Liver (tissue), 3 donors: ENCODE measurements around the gene LRCH4.

ENCODE experiments used
- ATF3 ChIP-seq: IDR thresholded peaks from 2 replicates; pipeline ENCODE4 v1.6.1; 2016; ENCODE audit warnings: antibody characterized with exemption
- EGR1 ChIP-seq, 2 donors: IDR thresholded peaks; 2 replicates each; pipeline ENCODE4 v1.6.1; 2016 to 2018; ENCODE audit warnings: antibody characterized with exemption in 2 of 2, low read depth in 2 of 2
- GABPA ChIP-seq, 2 donors: IDR thresholded peaks in 1 of 2; conservative IDR thresholded peaks in 1 of 2; 2 replicates each; pipeline ENCODE4 v1.6.1; 2016; ENCODE audit warnings: antibody characterized with exemption in 2 of 2, mild to moderate bottlenecking in 1 of 2, moderate library complexity in 1 of 2
- JUND ChIP-seq, 2 donors: IDR thresholded peaks; 2 replicates each; pipeline ENCODE4 v1.6.1; 2016; ENCODE audit warnings: antibody characterized with exemption in 2 of 2
- RAD21 ChIP-seq, 2 donors: IDR thresholded peaks; 2 replicates each; pipeline ENCODE4 v1.6.1; 2016; ENCODE audit warnings: antibody characterized with exemption in 2 of 2, mild to moderate bottlenecking in 2 of 2
- YY1 ChIP-seq: IDR thresholded peaks from 2 replicates; pipeline ENCODE4 v1.6.1; 2016; ENCODE audit warnings: antibody characterized with exemption, mild to moderate bottlenecking
- TF ChIP-seq, protein P1 (sequence below): fragments of 150-350 bp; IDR thresholded peaks from 2 replicates; pipeline ENCODE4 v1.5.1; 2017; ENCODE audit warnings: improper control_type of control experiment, low read depth, low read length; ENCODE audit not compliant: missing input control
- TF ChIP-seq, protein P2 (sequence below): IDR thresholded peaks from 2 replicates; pipeline ENCODE4 v1.6.1; 2016; ENCODE audit warnings: antibody characterized with exemption
- TF ChIP-seq, protein P3 (sequence below): IDR thresholded peaks from 2 replicates; pipeline ENCODE4 v1.6.1; 2016; ENCODE audit warnings: antibody characterized with exemption, mild to moderate bottlenecking
- donor health status: healthy.
- donor health status: healthy.

- TF ChIP-seq GABPA (IDR thresholded peaks at IDR 0.05 in 1 of 2, conservative IDR thresholded peaks at IDR 0.05 in 1 of 2), result no peak
- TF ChIP-seq, protein P1, sequence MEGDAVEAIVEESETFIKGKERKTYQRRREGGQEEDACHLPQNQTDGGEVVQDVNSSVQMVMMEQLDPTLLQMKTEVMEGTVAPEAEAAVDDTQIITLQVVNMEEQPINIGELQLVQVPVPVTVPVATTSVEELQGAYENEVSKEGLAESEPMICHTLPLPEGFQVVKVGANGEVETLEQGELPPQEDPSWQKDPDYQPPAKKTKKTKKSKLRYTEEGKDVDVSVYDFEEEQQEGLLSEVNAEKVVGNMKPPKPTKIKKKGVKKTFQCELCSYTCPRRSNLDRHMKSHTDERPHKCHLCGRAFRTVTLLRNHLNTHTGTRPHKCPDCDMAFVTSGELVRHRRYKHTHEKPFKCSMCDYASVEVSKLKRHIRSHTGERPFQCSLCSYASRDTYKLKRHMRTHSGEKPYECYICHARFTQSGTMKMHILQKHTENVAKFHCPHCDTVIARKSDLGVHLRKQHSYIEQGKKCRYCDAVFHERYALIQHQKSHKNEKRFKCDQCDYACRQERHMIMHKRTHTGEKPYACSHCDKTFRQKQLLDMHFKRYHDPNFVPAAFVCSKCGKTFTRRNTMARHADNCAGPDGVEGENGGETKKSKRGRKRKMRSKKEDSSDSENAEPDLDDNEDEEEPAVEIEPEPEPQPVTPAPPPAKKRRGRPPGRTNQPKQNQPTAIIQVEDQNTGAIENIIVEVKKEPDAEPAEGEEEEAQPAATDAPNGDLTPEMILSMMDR, result peak; percentile 11
- no peak for TF ChIP-seq ATF3
- TF ChIP-seq RAD21 (IDR thresholded peaks at IDR 0.05), result peak in 1 of 2 donors; percentile 36
- TF ChIP-seq, protein P2, sequence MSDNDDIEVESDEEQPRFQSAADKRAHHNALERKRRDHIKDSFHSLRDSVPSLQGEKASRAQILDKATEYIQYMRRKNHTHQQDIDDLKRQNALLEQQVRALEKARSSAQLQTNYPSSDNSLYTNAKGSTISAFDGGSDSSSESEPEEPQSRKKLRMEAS, result no peak
- no peak for TF ChIP-seq EGR1 (IDR thresholded peaks at IDR 0.05; ENCODE audit: low read depth in 2 of 2)
- TF ChIP-seq YY1, result no peak
- TF ChIP-seq, protein P3, sequence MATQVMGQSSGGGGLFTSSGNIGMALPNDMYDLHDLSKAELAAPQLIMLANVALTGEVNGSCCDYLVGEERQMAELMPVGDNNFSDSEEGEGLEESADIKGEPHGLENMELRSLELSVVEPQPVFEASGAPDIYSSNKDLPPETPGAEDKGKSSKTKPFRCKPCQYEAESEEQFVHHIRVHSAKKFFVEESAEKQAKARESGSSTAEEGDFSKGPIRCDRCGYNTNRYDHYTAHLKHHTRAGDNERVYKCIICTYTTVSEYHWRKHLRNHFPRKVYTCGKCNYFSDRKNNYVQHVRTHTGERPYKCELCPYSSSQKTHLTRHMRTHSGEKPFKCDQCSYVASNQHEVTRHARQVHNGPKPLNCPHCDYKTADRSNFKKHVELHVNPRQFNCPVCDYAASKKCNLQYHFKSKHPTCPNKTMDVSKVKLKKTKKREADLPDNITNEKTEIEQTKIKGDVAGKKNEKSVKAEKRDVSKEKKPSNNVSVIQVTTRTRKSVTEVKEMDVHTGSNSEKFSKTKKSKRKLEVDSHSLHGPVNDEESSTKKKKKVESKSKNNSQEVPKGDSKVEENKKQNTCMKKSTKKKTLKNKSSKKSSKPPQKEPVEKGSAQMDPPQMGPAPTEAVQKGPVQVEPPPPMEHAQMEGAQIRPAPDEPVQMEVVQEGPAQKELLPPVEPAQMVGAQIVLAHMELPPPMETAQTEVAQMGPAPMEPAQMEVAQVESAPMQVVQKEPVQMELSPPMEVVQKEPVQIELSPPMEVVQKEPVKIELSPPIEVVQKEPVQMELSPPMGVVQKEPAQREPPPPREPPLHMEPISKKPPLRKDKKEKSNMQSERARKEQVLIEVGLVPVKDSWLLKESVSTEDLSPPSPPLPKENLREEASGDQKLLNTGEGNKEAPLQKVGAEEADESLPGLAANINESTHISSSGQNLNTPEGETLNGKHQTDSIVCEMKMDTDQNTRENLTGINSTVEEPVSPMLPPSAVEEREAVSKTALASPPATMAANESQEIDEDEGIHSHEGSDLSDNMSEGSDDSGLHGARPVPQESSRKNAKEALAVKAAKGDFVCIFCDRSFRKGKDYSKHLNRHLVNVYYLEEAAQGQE, result no peak
- no peak for TF ChIP-seq JUND (IDR thresholded peaks at IDR 0.05)
Observed at GRCh38 chr7:100629117-100629716, 43.3 kb upstream of the LRCH4 start.
